ENCODE measurements around the gene SARDH.

The SARDH gene

GRCh38 chr9:133693116-133693515 lies 45.0 kb downstream of the SARDH start:
- Histone ChIP-seq H3K36me3 (ENCODE audit: control insufficient read depth, low read length) (peaks cover 11% of the 10 kb centered on the region), H3K9me2 (replicated peaks; ENCODE audit: control insufficient read depth, low read length) (no peaks in the 10 kb centered on the region), H3K27ac (ENCODE audit: low read depth, low read length) (no peak overlapping the region), H3K27me3 (ENCODE audit: control insufficient read depth, low read length) (no peaks in the 10 kb centered on the region), H3K4me3 (ENCODE audit: low read length) (no peak overlapping the region), H3K9me3 (ENCODE audit: control insufficient read depth, insufficient read depth, low read length) (no peaks in the 10 kb centered on the region), H3K4me1 (ENCODE audit: control insufficient read depth, low read length) (peaks cover 37% of the 10 kb centered on the region), H3F3A (ENCODE audit: control insufficient read depth, insufficient read depth) (peaks cover 10% of the 10 kb centered on the region), H4K20me1 (ENCODE audit: control insufficient read depth, insufficient read depth, low read depth, low read length) (no peaks in the 10 kb centered on the region), H3K79me2 (ENCODE audit: control insufficient read depth, low read length) (peaks cover 3% of the 10 kb centered on the region), H3K4me2 (ENCODE audit: low read length) (no peak overlapping the region)
- no peak for TF ChIP-seq CTCF (IDR thresholded peaks at IDR 0.05; ENCODE audit: low read depth, low read length, poor library complexity, severe bottlenecking)
- TF ChIP-seq EZH2phosphoT487 (IDR thresholded peaks at IDR 0.05; ENCODE audit: borderline replicate concordance, low read length), result no peak

- Histone ChIP-seq H4K20me1 (ENCODE audit: control insufficient read depth, insufficient read depth, low read depth, low read length) (no peaks in the 10 kb centered on the region), H3K9me3 (ENCODE audit: control insufficient read depth, insufficient read depth, low read length) (no peaks in the 10 kb centered on the region), H3K36me3 (ENCODE audit: control insufficient read depth, low read length) (peaks cover 11% of the 10 kb centered on the region), H3K27me3 (ENCODE audit: control insufficient read depth, low read length) (no peaks in the 10 kb centered on the region), H3K4me3 (ENCODE audit: low read length) (no peak overlapping the region), H3K9me2 (replicated peaks; ENCODE audit: control insufficient read depth, low read length) (no peaks in the 10 kb centered on the region), H3K79me2 (ENCODE audit: control insufficient read depth, low read length) (peaks cover 3% of the 10 kb centered on the region), H3K27ac (ENCODE audit: low read depth, low read length) (no peak overlapping the region), H3K4me2 (ENCODE audit: low read length) (no peak overlapping the region), H3F3A (ENCODE audit: control insufficient read depth, insufficient read depth) (peaks cover 7% of the 10 kb centered on the region), H3K4me1 (ENCODE audit: control insufficient read depth, low read length) (peaks cover 34% of the 10 kb centered on the region)
- TF ChIP-seq EZH2phosphoT487 (IDR thresholded peaks at IDR 0.05; ENCODE audit: borderline replicate concordance, low read length) (no peak), CTCF (IDR thresholded peaks at IDR 0.05; ENCODE audit: low read depth, low read length, poor library complexity, severe bottlenecking) (no peak)
Measured at GRCh38 chr9:133692364-133692985, 45.7 kb downstream of the SARDH start.

GRCh38 chr9:133691626-133692363 lies 46.4 kb downstream of the SARDH start:
- Histone ChIP-seq H3K9me2 (replicated peaks; ENCODE audit: control insufficient read depth, low read length) (no peaks in the 10 kb centered on the region), H3K4me2 (ENCODE audit: low read length) (no peak overlapping the region), H3K79me2 (ENCODE audit: control insufficient read depth, low read length) (peaks cover 3% of the 10 kb centered on the region; the same call in 1 of the 2 replicates), H3K36me3 (ENCODE audit: control insufficient read depth, low read length) (peaks cover 11% of the 10 kb centered on the region), H3K4me1 (ENCODE audit: control insufficient read depth, low read length) (peaks cover 27% of the 10 kb centered on the region), H3K4me3 (ENCODE audit: low read length) (no peak overlapping the region), H3F3A (ENCODE audit: control insufficient read depth, insufficient read depth) (0 out of 2 replicates have a peak, but pooled peaks cover under 1% of the 10 kb centered on the region), H4K20me1 (ENCODE audit: control insufficient read depth, insufficient read depth, low read depth, low read length) (no peaks in the 10 kb centered on the region), H3K27ac (ENCODE audit: low read depth, low read length) (no peak overlapping the region), H3K9me3 (ENCODE audit: control insufficient read depth, insufficient read depth, low read length) (no peaks in the 10 kb centered on the region), H3K27me3 (ENCODE audit: control insufficient read depth, low read length) (no peaks in the 10 kb centered on the region)
- TF ChIP-seq CTCF (IDR thresholded peaks at IDR 0.05; ENCODE audit: low read depth, low read length, poor library complexity, severe bottlenecking), result no peak
- TF ChIP-seq EZH2phosphoT487 (IDR thresholded peaks at IDR 0.05; ENCODE audit: borderline replicate concordance, low read length), result no peak
